MM.1S (cell line): ENCODE results near the gene EPHB1.

Experiments used
- EZH2 ChIP-seq: fragments of 300-600 bp; sonication (generic); optimal IDR thresholded peaks from 2 replicates; pipeline ENCODE3; 2017; ENCODE audit warnings: low read depth, mild to moderate bottlenecking, antibody characterized with exemption, low read length, mixed read lengths
- TF ChIP-seq, protein P1 (sequence below): fragments of 300-600 bp; sonication (generic); IDR thresholded peaks from 2 replicates; pipeline ENCODE4 v1.5.1; 2016; ENCODE audit warnings: antibody characterized with exemption, low read length, mixed read lengths

DNA sequence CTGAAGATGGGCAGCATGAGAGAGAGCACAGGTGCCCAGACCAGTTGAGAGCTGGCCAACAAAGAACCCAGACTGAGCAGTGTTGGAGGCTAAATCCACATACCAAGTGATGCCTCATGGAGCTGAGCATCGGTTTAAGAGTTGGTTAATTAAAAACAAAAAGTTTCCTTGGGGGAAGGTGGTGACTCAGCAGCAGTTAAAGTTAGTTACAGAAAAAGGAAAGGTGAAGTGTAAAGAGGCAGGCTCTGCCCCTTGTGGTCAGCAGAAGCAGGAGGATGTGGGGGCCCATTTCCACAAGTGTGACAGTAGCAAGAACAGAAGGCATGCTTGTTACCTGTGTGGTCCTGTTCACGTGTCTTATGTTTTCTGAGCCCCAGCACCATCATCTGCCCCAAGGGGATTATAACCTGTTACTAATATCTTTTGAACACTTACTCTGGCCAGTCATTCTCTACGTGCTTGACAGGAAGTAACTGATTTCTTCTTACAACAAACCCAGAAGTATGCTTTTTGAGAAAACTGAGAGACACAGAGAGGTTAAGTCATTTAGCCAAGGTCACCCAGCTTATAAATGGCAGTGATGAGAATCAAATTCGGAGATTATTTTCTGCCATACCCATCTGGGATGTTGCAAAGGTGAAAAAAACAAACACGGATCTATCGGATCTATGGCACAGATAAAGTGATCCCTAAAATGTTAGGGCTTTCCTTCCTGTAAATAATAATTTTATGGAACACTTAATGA, 91.0 kb downstream of the EPHB1 start:
- TF ChIP-seq, protein P1, sequence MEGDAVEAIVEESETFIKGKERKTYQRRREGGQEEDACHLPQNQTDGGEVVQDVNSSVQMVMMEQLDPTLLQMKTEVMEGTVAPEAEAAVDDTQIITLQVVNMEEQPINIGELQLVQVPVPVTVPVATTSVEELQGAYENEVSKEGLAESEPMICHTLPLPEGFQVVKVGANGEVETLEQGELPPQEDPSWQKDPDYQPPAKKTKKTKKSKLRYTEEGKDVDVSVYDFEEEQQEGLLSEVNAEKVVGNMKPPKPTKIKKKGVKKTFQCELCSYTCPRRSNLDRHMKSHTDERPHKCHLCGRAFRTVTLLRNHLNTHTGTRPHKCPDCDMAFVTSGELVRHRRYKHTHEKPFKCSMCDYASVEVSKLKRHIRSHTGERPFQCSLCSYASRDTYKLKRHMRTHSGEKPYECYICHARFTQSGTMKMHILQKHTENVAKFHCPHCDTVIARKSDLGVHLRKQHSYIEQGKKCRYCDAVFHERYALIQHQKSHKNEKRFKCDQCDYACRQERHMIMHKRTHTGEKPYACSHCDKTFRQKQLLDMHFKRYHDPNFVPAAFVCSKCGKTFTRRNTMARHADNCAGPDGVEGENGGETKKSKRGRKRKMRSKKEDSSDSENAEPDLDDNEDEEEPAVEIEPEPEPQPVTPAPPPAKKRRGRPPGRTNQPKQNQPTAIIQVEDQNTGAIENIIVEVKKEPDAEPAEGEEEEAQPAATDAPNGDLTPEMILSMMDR = peak; percentile 38
- TF ChIP-seq EZH2 = no peak
